Left kidney (tissue), 2 donors: ENCODE data around the gene IRS2. TPM values are rescaled to one million over a fixed set of nuclear protein-coding genes. Genes with fewer than 3 reads are reported as not detected.

Experiments used
- DNase-seq: peaks from one replicate; pipeline ENCODE4 v3.0.0-alpha.2; 2013
- polyA plus RNA-seq: library from polyadenylated mRNA; unstranded; fragments of 120-200 nt; gene quantifications from one replicate; pipeline ENCODE4 v1.2.1, GENCODE V29; 2013; ENCODE audit not compliant: insufficient read length

IRS2 gene
- polyA plus RNA-seq, 1 donor, result 10.4 TPM

DNA sequence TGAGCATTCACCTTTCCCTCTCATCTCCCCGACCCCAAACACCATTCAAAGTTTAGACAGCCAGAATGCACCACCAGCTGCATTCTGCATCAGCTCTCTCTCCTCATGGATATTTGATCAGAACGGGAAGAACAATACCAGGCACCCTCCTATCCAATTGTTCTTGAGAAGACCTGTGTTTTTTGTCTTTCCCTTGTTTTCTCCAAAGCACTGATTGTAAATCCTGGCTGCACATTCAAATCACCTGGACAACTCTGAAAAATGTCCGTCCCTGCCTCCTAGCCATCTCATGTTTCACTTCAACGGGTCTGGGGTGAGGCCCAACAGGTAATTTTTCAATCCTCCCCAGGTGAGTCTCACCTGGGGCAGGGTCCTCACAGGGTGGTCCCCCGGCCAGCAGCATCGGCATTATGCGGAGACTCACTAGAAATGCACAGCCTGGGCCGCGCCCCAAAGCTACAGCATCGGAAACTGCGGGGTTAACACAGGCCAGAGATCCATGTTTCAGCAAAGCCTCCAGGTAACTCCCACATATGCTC is 5.5 kb downstream of the IRS2 start:
- DNase-seq, result no peak

DNA sequence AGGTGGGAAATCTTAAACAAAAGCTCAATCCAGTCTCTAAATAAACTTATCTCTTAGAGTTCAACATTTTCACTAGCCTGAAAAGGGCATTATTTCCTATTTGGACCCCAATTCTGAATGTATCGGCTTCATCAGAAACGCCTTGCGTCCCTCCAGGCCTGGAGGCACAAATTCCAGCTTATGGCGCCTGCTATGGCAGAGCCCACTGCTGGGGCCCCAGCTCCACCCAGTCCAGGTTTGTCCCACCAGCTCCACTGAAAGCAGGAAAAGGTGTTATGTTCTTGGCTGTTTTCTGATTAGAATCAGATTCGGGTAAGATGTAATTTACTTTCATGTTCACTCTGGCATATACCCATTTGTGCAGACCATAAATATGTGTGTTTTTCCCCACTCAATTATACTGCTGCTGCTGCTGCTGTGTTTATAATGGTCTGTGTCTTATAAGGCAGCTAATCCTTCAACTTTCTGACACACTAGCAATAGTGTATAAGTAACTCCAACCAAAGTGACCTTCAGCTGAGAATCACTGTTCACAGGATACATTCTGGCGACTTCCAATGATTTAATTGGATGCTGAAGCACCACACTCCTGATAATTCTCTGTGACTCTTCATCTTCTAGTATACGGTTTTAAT is 6.4 kb downstream of the IRS2 start:
- DNase-seq, result no peak

DNA sequence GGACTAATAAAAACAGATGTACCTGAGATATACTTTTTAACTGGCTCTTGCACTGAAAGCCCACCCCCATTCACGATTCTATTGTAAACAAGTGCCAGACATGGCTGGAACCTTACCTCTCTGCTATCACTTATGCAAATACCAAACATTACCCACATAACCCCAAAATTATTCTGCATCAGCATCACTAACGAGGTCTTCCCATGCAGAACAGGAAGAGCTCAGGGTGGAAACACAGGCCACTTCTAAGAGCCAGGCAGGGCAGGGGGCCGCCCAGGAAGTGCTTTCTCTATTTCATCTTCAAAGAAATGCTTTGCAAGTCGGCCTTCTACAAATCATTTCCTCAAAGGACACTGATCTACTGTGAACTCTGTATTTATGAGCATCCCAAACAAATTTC is 7.3 kb downstream of the IRS2 start:
- no peak for DNase-seq

DNA sequence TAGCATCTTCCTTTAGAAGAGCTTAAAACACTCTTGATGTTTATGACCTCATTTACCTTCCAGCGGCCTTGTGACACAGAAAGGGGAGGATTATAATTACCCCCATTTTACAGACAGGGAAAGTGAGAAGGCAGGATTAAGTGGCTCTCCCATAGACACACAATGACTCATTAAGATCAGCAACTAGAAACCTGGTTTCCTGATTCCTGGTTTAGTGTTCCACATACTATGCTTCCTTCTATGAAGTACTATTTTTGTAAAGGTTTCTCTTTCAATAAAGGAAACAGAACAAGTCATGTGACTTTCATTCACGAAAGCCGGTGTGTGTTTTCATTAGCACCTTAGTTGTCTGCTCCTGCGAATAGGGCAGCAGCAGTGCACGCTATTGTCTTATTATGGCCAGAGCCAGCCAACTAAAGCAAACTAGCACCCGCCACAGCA is 8.3 kb downstream of the IRS2 start:
- DNase-seq, result no peak

DNA sequence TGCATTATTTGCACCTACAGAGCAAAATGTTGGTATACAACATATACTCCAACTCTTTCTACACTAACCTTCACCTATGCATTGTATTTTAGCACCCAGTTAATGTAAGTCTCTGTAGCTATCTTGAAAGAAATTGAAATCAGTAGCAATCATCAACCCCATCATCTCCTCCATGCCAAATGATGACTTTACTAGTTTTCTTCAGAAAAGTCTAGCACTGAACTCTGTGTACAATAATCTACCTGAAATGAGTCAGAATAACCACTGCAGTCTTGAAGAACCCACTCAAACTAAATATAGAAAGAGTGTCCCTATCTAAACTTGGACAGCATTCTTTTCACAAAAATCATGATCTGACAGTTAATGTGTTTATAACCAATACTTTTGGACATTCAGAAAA is 9.8 kb downstream of the IRS2 start:
- DNase-seq, result no peak

DNA sequence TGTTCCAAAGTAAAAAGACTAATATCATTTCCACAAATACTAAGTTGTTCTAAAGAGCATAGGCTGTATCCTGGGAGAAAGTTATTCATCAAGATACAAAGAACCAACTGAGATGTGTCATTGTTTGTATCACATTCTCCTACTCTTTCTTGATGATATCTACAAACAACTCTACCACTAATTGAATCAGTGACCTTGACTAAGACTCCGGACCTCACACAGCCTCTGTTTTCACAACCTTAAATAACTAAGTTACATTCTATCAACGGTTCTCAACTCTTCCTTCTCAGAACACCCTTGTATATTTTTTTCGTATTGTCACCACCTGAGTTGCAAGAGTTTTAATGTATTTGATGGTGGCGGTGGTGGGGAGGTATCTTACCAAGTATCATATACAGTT is 12.6 kb downstream of the IRS2 start:
- DNase-seq, result no peak

DNA sequence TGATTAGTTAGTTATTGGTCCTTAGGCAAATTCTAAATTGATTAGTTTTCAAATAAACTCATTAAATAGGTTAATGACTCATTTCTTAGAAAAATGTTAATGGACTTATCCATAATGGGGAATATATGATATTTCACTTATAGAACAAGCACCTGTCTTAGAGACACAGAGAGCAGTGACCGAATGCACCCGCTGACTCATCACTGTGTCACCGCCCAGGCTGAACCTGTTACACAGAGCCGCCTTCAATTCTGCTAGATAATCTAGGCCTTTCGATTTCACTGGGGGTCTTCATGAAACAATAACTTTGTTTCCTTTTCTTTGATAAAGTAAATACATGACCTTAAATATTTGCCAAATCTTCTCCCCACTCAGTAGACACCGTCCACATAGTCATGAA is 13.1 kb downstream of the IRS2 start:
- DNase-seq, result no peak

DNA sequence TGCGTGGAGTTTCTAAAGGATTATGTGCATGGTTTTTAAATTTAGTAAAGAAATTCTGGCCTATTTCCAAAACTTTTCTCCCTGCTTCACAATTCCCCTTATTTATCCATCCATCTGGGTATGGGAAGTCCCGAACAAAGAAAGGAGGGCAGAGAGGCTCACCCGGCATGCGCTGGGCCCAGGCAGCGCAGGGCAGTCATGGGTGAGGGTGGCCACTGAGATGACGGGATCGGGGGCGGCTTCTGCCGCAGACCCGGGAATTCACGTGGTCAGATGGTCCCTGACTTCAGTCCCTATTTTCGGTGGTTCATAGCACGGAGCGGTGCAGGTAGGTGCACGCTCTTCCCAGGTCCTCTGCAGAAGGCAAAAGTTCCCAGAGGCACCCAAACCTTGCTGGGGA is 14.5 kb downstream of the IRS2 start:
- DNase-seq, result no peak

DNA sequence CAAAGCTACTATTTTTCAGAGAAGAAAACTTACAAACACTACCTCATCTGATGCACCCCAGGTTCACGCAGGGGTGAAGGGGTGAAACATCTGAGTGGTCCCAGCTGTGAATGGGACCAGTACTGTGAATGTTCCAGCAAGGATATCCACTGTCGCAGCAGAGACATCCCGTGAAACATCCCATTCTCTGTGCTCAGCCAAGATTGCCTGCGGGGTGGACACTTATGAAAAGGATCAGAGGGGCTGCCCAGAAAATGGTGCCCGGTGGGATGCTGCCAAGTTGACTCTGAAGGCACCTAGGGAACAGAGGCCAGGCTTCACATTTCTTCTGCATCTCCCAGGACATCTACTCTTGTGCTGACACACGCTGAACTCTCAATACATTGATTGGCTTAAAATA is 15.9 kb downstream of the IRS2 start:
- no peak for DNase-seq

DNA sequence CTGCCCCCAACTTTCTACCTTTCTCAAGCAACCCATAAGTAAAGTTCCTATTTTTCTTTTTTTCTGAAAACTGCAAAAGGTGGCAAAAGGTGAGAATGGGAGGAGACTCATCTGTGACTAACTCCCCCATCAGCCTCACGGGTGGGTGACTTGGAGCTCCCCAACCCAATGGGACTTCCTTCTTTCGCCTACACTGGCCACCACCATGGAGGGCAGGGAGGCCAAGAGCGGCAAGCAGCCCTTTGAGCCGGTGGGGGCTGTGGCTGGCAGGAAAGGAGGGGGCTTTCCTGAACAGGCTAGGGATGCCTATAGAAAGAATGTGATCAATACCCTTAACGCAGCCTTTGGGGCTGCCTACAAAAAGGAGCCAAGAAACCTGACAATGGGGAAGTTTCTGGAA is 16.5 kb downstream of the IRS2 start:
- DNase-seq, result no peak

DNA sequence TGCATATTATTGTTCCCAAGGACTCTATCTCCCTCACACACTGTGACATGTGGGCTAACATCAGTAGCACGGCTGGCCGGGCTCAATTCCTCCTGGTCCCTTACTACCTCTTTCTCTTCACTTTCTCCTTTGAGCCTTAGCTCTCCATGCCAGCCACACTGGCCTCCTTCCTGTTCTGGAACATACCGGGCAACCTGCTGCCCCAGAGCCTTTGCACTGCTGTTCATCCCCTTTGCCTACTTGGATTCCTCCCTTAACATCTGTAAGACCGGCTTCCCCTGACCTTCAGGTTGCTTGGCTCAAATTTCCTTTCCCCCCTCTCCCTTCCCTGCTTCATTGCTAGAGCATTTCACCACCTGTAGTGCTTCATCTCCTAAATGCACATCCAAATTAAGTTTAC is 17.1 kb downstream of the IRS2 start:
- no peak for DNase-seq

DNA sequence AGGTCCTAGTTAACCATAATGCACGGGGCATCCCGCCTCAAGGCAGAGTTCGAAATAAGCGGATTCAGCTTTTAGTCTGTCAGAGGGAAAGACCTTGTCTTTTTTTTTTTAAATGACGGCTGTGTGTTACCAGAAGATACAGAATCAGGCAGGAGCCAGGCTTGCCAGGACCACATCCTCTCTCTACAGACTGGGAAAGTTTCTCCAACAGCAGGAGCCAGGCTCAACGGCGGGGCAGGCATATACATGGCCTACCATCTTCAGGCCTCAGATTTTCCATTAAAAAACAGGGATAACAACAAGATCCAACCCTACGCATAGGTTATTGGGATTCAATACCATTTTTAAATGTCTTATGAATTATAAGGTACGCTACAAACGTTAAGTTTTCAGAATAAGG is 17.8 kb downstream of the IRS2 start:
- no peak for DNase-seq

DNA sequence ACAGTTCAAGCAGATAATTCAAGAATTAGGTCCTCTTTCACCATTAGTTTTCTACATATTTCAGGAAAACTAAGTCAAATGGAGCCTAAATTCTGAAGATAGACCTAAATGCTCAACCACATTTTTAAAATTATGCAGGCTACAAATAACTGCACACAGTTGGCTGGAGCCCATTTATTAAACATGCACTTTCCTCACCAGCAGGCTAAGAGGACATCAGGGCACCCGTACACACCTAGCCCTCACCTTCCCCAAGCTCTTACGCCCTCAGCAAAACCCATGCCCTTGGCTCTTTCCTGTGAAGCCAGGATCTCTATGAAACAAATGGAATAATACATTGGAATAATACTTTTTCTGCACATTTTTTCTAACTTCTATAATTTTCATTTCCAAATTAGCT is 18.2 kb downstream of the IRS2 start:
- DNase-seq, result no peak

DNA sequence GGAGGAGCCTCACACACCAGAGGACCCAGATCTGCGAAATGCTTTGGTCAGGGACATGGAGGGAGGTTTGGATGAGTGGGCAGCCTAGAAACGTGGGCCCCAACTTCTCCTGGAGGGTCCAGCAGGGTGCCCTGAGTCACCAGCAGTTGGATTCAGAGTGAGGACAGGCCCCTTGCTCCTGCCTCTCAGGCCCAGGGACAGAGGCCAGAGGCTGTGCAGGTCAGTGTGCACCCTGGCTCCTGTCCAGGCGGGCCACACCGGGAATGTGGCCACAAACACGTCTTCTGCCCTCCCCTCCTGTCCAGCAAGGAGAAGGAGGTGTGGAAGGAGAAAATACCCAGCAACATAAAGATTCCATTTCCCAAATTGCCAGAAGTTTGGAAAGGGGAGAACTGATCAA is 19.4 kb downstream of the IRS2 start:
- no peak for DNase-seq

DNA sequence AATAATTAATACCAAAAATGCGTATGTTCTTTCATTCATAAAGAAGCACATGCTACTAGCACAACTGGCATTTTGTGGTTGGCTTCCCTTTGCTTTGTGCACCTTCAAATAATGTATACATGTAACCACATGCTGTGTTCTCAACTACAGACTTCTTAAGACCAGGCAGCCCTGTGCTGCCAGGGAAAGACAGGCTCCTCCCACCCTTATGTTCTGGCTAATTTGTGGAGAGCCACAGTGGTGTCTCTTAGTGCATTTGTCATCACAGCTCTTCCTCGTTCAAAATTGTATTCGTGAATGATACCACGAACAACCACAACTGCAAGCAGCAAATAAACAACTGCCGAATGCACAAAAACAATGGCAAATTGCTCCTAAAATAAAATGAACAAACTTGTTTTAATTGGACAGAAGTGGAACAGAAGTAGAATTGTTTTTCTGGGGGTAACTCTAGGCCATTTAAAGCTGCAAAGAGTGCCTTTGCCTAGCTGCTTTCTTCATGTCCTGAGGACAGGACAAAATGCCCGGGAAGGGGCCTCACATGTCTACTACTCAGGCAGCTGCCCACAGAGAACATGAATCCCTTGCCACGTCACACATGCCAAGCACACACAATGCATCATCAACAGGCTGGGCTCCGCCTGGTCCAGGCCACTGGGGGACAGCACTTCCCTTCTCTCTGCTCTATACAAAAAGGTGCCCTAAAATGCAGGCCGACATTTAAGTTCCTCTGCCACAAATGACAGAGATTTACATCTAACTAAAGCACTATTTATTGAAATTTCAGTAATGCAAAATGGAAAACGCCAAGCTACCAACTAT is 21.7 kb downstream of the IRS2 start:
- no peak for DNase-seq

DNA sequence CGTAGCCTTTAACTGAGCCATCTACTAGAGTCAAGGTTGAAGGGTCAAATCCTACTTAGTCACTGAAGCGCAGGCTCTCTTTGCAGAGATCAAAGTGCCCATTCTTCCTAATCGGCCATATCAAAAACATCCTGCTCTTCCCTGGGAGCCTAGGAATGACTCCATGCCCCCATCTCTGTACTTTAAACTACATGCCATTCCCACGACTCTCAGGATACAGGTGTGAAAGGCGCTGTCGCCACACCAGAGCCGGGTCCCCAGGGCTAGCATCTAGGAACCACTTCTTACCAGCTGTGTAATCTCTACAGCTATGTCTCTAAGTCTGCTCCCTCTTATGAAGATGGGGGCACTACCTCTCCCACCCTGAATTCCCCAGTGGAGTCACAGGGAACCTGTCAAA is 22.3 kb downstream of the IRS2 start:
- no peak for DNase-seq

DNA sequence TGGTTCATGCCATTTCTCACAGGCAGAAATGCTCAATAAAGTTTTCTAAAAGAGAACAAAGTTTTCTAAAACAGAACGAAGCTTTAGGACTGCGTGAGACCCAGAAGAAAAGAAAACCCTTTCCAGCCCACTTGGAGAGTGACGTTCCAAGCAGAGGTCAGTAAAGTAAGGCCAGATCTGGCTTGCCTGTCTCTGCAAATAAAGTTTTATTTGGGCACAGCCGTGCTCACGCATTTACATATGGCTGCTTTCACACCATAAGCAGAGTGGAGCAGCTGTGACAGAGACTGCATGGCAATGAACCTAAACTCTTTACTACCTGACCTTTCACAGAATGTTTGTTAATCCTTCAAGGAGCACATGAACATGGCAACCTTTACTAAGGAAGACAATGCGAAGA is 23.6 kb downstream of the IRS2 start:
- no peak for DNase-seq

DNA sequence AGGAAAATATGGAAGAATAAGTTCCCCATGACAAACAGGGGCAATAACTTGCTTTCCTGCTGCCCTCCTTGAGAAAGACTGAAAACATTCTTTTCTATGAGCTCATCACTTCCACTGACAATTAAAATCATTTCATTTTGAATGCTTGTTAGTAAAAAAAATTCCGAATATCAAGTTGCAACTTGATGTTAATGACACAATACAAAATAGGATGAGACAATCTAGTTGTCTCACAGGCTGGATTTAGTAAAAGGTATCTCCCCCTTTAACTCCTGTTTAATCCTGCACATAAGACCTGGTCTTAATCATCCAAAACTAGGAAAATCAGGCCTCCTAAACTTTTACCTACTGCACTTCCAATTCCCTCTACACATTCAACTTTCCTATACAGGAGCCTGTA is 24.7 kb downstream of the IRS2 start:
- DNase-seq, result no peak

DNA sequence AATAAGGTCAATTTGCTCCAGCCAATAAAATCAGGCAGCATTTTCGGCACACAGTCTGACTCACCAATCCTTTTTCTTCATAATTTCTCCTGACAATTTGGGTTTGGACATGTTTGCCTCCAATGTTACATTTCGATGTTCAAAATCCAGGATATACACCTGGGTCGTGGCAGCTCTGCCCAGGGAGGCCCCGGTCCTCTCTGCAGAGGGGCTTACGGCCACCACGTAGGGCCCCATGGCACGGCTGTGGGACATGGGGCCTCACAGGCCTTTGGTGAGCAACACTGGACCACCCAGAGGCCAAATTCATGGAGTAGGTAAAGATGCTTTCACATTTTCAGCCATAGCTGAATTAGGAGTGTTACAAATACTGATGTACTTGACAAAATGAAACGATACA is 25.4 kb downstream of the IRS2 start:
- no peak for DNase-seq

DNA sequence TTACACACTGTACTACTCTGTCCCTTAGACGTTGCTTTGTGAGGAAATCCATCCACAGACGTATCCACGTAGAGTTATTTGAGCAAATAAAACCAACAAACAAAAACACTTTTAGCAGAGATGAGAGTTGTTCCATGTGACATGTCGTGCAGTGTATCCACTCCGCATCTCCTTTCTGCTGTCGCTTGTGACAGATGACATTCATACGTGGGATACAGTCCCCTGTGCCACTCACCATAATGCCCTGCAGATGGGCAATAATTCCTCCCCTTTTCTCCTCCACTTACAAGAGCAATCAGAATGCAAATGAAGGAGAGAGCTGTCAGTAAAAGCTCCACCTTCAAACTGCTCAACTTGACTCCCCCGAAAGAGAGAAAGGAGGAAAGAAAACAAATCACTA is 26.0 kb downstream of the IRS2 start:
- no peak for DNase-seq

DNA sequence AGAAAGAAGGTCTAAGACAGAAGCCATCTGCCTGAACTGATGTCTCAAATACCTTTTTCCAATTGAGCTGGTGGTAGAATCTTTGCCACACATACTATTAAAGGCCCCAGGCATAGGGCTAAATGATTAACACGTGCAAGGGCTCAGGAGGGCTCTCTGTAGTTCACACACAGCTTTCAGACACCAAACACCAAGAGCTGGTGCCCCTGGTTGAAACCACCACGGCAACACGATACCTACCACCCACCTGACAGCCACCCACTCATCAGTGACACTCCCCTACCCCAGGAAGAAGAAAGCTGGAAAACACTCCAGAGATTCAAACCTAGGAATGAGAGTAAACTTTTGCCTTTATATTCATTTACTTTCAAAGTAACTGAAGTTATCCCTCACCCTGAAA is 26.8 kb downstream of the IRS2 start:
- no peak for DNase-seq

DNA sequence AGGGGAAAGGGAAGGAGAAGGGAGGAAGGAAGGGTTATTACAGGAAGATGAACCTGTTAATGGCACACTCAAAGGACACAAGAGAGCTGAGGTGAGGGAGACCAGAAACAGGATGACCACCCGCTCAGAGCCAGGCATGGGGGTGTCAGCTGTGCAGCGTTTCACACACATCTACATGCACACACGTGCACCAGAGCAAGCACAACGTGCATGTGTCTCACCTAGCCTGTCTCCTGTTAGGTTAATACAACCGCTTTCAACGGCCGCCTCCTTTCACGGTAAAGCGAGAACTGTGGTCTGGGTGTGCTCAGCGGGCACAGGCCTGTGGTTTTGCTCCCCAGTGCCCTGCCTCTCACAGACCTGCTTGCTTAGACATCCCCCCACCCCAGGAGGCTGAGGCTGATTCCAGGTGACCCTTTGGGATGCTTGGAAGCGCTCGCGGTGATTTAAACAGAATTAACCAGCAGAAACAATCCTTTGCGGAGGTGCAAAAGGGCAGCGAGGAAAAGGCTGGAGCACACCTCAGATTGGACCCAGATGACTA is 27.4 kb downstream of the IRS2 start:
- DNase-seq, result no peak

DNA sequence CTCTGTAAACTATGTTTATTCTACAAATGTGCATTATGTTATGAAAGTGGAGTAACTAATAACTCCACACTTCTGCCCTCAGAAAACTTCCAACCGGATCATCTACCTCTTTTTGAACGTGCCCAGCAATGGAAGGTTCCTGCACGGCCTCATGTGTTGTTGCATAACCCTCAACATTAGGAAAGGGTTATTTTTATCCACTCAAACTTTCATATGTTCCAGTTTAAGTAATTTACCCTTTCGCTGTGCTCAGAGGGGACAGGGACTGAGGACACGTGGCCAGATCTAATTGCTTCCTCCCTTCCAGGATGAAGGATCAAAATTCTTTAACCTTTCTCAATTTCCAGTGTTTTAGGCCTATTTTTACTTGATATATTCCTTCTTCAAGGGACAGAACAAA is 29.6 kb downstream of the IRS2 start:
- DNase-seq, result no peak

DNA sequence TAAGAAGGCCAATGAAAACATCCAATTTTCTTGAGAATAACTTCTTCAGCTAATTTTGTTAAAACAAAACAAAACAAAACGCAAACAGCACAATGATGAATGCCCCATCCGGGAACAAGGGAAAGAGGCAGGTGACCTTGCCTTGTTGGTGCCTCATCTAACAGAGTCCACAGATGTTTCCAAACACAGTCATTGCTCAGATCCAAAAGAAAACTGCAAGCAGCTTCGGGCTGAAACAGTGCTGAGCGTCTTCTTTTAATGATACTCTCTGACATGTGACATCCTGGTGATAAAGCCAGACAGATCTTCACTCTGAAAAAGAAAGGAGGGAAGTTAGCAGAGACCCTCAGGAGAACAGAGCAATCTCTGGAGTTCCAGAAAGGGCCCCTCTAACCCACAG is 30.4 kb downstream of the IRS2 start:
- no peak for DNase-seq
